Measurements from ENCODE around the gene MARVELD3. TPM values are rescaled to one million over a fixed set of nuclear protein-coding genes. Genes with fewer than 3 reads are reported as not detected.
A peak's percentile ranks its signal among the peaks of the same experiment; 100 is the strongest.

Gene MARVELD3
- total and polyA plus RNA-seq, 10 donors, result 0.02 to 0.76 (median 0.10) TPM; not detected in 4

- H3K4me3 ChIP-seq, result no peak overlapping the region
- H3K27me3 ChIP-seq (replicated peaks in 1 of 7), result peaks cover 0 to 35% (median 0%) of the 10 kb centered on the region in 7 donors
- no peak overlapping the region for H3K27ac ChIP-seq
- intact Hi-C loops (cut with DNase I; ENCODE audit: low total_unique reads), result no loop called here
- peaks cover 0 to 3% (median 0%) of the 10 kb centered on the region in 6 donors for H3K4me1 ChIP-seq
- no peak for DNase-seq
- no peaks in the 10 kb centered on the region for H3K9me3 ChIP-seq
- TF ChIP-seq POLR2AphosphoS5 (IDR thresholded peaks at IDR 0.05) (no peak), CTCF (IDR thresholded peaks at IDR 0.05 in 8 of 11, conservative IDR thresholded peaks at IDR 0.05 in 3 of 11) (no peak), POLR2A (IDR thresholded peaks at IDR 0.05) (no peak)
- WGBS, 5 donors, result 80 to 87% (median 83%) methylated on average over 4 of the region's 4 CpGs
- no peaks in the 10 kb centered on the region for H3K36me3 ChIP-seq
These were observed 7.6 kb upstream of the MARVELD3 start for GRCh38 chr16:71618429-71618828.

DNA sequence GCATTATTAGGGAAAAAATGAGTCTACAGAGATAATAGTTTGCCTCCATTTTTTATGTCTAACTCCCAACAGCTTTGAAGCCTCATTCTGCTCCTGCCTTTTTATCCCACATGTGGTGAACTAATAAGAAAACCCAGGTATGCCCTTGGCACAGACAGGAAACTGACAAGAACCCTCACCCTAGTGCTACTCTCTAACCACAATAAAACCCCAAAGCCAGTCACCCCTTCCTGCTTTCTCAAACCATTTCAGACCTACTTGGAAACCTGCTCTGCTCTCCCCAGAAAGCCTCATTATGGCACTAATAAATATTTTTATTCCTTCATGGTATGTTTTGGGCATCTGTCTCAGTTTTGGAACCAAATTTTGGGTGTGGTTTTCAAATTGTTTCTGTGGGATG is 3.9 kb upstream of the MARVELD3 start:
- H3K4me3 ChIP-seq, result no peak overlapping the region
- no peak for DNase-seq
- TF ChIP-seq POLR2A (IDR thresholded peaks at IDR 0.05), result no peak
- H3K27ac ChIP-seq, result no peak overlapping the region
- intact Hi-C loops (cut with DNase I; ENCODE audit: low total_unique reads), result no loop called here
- no peaks in the 10 kb centered on the region for H3K36me3 ChIP-seq
- H3K4me1 ChIP-seq, result peaks cover 3 to 18% (median 12%) of the 10 kb centered on the region in 6 donors
- peaks cover 2 to 30% (median 27%) of the 10 kb centered on the region in 7 donors for H3K27me3 ChIP-seq (replicated peaks in 1 of 7)
- H3K9me3 ChIP-seq, result no peaks in the 10 kb centered on the region

DNA sequence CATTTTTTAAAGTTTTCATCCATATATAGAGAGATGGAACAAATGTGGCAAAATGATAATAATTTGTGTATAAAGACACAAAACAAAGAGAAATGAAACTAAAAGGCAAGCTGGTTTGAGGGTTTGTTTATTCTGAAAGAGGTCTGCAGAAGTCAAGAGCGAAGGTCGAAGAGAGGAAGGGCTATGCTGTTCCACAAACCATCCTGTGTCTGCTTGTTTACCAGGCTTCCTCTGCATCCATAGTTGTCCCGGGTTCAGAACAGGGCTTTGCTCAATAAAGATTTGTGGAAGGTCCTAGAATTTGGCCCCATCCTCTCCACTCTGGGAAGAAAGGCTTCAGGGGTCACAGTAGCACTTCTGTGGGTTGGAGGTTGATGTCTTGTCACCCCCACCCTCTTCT is 2.4 kb upstream of the MARVELD3 start:
- Histone ChIP-seq H3K4me1 (peaks cover 3 to 18% (median 13%) of the 10 kb centered on the region in 6 donors), H3K36me3 (no peaks in the 10 kb centered on the region), H3K27me3 (replicated peaks in 1 of 7) (peaks cover 2 to 44% (median 30%) of the 10 kb centered on the region in 7 donors), H3K9me3 (no peaks in the 10 kb centered on the region), H3K27ac (no peak overlapping the region), H3K4me3 (no peak overlapping the region)
- WGBS, 5 donors, result 28 to 56% (median 43%) methylated on average over 3 of the region's 3 CpGs
- intact Hi-C loops (cut with DNase I; ENCODE audit: low total_unique reads), result no loop called here
- TF ChIP-seq POLR2AphosphoS5 (IDR thresholded peaks at IDR 0.05) (no peak), POLR2A (IDR thresholded peaks at IDR 0.05) (no peak), CTCF (IDR thresholded peaks at IDR 0.05 in 8 of 11, conservative IDR thresholded peaks at IDR 0.05 in 3 of 11) (no peak)
- no peak for DNase-seq

GRCh38 chr16:71625113-71625850 is 702 bp upstream of the MARVELD3 start:
- WGBS, 5 donors, result 80 to 90% (median 86%) methylated on average over 4 to 7 of the region's 7 CpGs
- TF ChIP-seq POLR2A (IDR thresholded peaks at IDR 0.05) (no peak), CTCF (IDR thresholded peaks at IDR 0.05 in 8 of 11, conservative IDR thresholded peaks at IDR 0.05 in 3 of 11) (no peak)
- intact Hi-C loops (cut with DNase I; ENCODE audit: low total_unique reads), result no loop called here

More at GRCh38 chr16:71625113-71625850, 702 bp upstream of the MARVELD3 start:
- no peak overlapping the region for H3K27ac ChIP-seq
- H3K4me3 ChIP-seq, result peak overlapping the region in 3 of 8 donors; percentile 27 to 68 (median 38)
- peak; percentile 16 for DNase-seq
- H3K4me1 ChIP-seq, result peaks cover 3 to 19% (median 13%) of the 10 kb centered on the region in 6 donors
- H3K9me3 ChIP-seq, result no peaks in the 10 kb centered on the region
- H3K36me3 ChIP-seq, result no peaks in the 10 kb centered on the region
- peaks cover 2 to 44% (median 30%) of the 10 kb centered on the region in 7 donors for H3K27me3 ChIP-seq (replicated peaks in 1 of 7)
